GM19324 (cell line): ENCODE measurements around the gene ZNF148.

Source experiments
- ATAC-seq: cut with Tn5 transposase; IDR thresholded peaks from one replicate; pipeline ENCODE4 v1.9.1; 2021; ENCODE audit warnings: mild to moderate bottlenecking, moderate library complexity; ENCODE audit not compliant: unreplicated experiment, low FRiP score

Gene ZNF148

GRCh38 chr3:125334675-125335560 is 40.2 kb downstream of the ZNF148 start:
- no peak for ATAC-seq

GRCh38 chr3:125332504-125332903 is 42.6 kb downstream of the ZNF148 start:
- ATAC-seq = no peak

DNA sequence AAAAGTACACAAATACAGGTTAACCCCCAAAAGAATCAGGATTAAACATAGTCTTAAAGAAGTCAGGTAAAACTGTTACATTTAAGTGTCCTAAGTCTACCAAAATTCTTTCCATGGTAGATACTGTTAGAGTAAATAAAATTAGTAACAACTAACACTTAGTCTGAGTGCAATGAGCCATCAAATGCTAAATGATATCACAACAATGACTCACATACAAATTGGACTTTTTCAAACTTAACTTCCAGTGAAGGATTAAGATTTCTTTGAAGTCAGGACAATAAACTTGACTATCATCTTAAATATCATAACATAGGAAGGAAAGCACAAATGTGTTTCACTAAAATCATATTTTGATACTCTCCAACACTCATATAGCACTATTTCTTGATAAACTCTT is 43.9 kb downstream of the ZNF148 start:
- ATAC-seq = no peak

DNA sequence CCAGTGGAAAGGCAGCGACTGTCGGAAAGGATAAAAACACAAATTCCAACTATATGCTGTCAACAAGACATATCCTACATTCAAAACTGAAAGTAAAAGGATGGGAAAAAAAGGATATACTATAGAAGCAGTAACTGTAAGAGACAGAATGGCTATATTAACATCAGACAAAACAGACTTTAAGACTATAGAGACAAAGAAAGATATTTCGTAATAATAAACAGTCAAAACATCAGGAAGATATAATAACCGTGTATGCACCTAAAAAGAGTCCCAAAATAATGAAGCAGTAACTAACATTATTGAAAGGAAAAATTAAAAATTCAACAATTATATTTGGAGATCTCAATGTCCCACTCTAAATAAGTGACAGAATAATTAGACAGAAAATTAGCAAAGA is 48.2 kb downstream of the ZNF148 start:
- no peak for ATAC-seq

DNA sequence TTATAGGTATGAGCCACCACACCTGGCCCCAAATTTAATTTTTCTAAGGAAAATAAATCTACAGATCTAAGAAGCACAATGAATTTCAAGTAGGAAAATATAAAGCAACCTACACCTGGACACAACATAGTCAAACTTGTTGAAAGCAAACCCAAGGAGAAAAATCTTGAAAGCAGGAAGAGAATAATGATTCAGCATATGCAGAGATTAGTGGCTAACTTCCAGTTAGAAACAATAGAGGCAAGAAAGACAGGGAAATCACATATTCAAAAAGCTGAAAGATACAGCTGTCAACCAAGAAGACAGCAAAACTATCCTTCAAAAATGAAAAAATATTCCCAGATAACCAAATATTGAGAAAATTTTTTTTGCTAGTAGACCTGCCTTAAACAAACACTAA is 49.4 kb downstream of the ZNF148 start:
- no peak for ATAC-seq

- ATAC-seq = no peak
These were observed 50.8 kb downstream of the ZNF148 start for GRCh38 chr3:125324341-125324740.

DNA sequence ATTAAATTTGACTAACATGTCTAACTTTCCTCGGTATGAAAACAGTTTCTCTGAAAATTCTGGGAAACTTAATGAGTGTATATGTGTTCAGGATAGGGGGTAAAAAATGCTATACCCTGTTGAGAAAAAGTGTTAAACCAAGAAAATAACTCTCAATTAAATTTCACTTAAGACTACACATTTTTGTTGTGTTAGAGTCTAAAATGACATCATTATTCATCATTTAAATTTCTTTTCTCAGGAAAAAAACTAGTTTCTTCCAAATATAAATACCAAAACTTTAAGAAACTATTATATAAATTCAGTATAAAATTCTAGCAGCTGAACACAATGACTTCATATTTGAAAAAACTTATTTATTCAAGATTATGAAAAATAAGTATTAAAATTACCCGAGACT is 52.2 kb downstream of the ZNF148 start:
- no peak for ATAC-seq

DNA sequence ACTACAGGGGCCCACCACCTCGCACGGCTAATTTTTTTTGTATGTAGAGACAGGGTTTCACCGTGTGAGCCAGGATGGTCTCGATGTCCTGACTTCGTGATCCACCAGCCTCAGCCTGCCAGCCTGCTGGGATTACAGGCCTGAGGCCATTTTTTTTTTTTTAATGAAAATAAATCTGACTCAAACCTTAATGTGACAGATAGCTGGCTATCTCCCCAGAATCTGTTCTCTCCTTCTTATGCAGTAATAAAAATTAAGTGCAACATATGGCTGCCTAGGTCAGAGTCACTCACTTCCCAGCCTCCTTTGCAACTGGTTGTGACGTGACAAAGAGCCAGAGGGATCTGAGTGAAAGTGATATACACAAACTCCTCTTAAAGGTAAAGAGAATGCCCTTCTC is 53.0 kb downstream of the ZNF148 start:
- no peak for ATAC-seq

DNA sequence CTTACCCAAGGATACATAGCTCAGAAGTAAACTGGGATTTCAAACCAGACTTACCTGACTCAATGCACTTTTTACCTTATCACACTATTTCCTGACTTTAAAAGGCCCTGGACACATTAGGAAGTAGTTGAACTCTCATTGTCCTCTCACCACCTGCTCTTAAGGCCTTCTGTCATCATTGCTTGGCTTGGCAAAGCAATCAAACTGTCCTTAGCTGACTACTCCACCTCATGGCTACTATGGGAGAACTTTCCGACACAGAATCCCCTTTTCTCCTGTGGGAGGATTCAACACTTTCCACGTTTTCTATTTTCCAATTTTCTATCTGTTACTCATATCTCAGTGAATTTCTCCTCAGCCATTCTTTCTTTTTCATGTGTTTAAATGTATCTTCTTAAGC is 55.4 kb downstream of the ZNF148 start:
- ATAC-seq = no peak

- ATAC-seq = no peak
These were observed 56.3 kb downstream of the ZNF148 start for GRCh38 chr3:125318871-125319270.

DNA sequence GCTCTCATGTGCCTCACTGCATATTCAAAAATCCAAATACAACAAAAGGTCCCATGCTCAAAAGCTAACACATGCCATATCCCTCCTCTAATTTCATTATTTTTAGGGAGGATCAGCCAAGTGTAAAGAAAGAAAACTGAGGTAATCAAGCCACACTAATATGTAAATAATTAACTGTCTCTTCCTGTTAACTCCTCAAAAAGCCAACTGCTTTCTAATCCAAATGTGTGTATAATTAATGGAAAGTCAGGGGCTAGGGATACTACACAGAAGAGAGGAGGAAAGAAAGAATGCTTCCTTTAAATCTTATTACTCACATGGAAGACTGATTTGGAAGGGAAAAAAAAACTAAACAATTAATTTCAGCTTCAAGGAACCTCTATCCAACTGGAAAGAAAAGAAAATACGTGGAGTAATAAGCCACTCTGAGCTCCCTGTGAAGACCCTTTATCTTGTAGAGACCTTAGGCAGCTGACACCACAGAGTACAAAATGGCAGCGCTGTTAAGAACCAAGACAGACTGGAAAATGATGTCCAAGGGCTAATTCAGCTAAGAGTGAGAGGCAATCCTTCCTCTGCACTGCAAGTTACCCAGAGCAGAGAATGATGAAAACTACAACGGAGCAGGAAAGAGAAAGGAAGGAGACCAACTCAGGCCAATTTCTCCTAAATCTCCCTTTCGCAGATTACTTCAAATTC is 56.8 kb downstream of the ZNF148 start:
- ATAC-seq = no peak

- no peak for ATAC-seq
These were observed 57.4 kb downstream of the ZNF148 start for GRCh38 chr3:125317761-125318160.

- ATAC-seq = no peak
These were observed 58.2 kb downstream of the ZNF148 start for GRCh38 chr3:125316949-125317348.

DNA sequence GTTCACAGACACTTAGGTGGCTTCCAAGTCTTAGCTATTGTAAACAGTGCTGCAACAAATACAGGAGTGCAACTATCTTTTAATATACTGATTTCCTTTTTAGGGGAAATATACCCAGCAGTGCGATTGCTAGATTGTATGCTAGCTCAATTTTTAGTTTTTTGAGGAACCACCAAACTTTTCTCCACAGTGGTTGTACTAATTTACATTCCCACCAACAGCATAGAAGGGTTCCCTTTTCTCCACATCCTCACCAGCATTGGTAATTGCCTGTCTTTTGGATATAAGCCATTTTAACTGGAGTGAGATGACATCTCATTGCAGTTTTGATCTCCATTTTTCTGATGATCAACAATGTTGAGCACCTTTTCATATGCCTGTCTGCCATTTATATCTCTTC is 58.9 kb downstream of the ZNF148 start:
- no peak for ATAC-seq

- no peak for ATAC-seq
These were observed 62.0 kb downstream of the ZNF148 start for GRCh38 chr3:125313060-125313635.

- ATAC-seq = no peak
These were observed 64.5 kb downstream of the ZNF148 start for GRCh38 chr3:125310623-125311081.

DNA sequence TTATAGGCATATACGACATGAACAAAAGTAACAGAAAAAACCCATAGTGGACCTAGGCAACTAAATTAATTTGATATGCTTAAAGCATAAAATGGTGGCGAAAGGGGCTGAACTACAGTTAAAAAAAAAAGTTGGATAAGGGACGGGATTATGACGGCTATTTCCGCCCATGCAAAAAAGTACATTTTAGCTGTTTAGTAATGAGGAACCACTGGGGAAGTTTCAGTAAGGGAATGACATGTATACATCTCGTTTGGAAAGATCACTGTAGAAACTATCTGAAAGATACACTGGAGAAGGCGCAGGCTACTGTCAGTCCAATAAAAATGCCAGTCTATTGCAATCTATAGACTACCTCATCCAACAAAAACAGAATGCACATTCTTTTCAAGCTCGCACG is 65.6 kb downstream of the ZNF148 start:
- no peak for ATAC-seq

- no peak for ATAC-seq
These were observed 68.5 kb downstream of the ZNF148 start for GRCh38 chr3:125306620-125307019.

- ATAC-seq = no peak
These were observed 72.2 kb downstream of the ZNF148 start for GRCh38 chr3:125302932-125303331.

DNA sequence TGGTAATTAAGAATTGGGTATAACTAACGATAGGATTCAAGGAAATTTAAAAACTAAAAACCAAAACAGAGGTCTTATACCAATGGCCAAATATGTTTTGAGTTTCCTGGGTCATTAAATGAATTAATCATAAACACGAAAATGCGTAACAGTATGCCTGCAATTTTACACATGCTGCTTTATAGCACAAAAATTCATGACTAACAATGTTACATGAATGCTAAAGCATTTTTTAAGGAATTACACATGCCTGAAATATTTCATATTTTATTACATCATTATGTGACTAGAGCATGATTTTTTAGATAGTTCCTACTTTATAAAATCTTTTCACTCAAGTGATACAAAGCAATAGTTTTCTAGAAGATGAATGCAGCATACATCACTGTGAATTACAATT is 74.7 kb downstream of the ZNF148 start:
- no peak for ATAC-seq

DNA sequence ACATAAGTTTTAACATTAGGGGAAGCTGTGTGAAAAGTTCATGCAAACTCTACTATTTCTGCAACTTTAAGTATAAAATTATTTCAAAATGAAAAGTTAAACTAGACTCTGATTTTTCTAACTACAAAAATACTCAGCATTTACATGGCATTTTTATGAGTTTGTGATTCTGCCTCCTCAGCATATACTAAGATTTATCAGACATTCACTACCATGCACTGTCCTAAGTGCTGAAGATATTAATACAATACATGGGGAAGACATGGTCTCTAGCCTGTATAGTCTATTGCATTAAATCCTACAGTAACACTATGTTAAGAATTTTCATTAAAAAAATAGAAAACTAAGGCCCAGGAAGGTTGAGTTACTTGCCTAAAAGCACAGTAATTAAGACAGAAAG is 80.7 kb downstream of the ZNF148 start:
- ATAC-seq = no peak
